HCT116 (cell line): ENCODE measurements around the gene ABHD16A. TPM values are rescaled to one million over a fixed set of nuclear protein-coding genes. Genes with fewer than 3 reads are reported as not detected.

ENCODE experiments used
- ATAC-seq: fragments of 200-7000 bp; cut with Tn5 transposase; 2 replicates; pipeline ENCODE4 v1.9.1; 2020; ENCODE audit warnings: mild to moderate bottlenecking, moderate library complexity
- BruUV-seq: library from RNA; stranded (reverse); fragments of 400-500 nt; replicated peaks from 2 replicates; lab custom pipeline; 2021; lab: Mats Ljungman, UMichigan
- CTCF ChIA-PET: fragments of 300-600 bp; sonication (Branson Sonifier 250); formaldehyde crosslinking; loops from one replicate; lab custom pipeline; 2021; ENCODE audit warnings: antibody characterized with exemption; lab: Charles Lee
- POLR2A ChIA-PET: fragments of 300-600, 350-600 bp; sonication (Branson Sonifier 250); formaldehyde crosslinking; loops from one replicate; lab custom pipeline; 2021; ENCODE audit warnings: antibody characterized with exemption; lab: Charles Lee
- RAD21 ChIA-PET, 2 experiments: fragments of 300-600 bp; sonication (Branson Sonifier 250); formaldehyde crosslinking; loops; one replicate each; lab custom pipeline; 2023; ENCODE audit warnings: low total read pairs in 2 of 2; ENCODE audit not compliant: uncharacterized antibody in 2 of 2, unreplicated experiment in 2 of 2, low non-redundant PET in 1 of 2; lab: Charles Lee
- DNase-seq: peaks from one replicate; pipeline ENCODE4 v3.0.0-alpha.2; 2010; ENCODE audit warnings: low read depth, low spot score
- H2AFZ ChIP-seq: fragments of 200-600 bp; shearing (Covaris generic), sonication (generic); 2 replicates; pipeline ENCODE4 v1.6.1; 2017; ENCODE audit warnings: low read depth, mixed run types, mixed read lengths, antibody characterized with exemption, low read length; ENCODE audit not compliant: poor library complexity, severe bottlenecking
- H3K27ac ChIP-seq: 2 replicates; pipeline ENCODE4 v1.5.1; 2012; ENCODE audit warnings: low read depth, low read length
- H3K27me3 ChIP-seq: fragments of 200-600 bp; sonication (generic); 2 replicates; pipeline ENCODE4 v1.6.1; 2016; ENCODE audit warnings: mixed run types, low read length, mixed read lengths; ENCODE audit not compliant: insufficient read depth
- H3K36me3 ChIP-seq, 2 experiments: fragments of 200-500 bp in 1 of 2; fragments of 200-600 bp in 1 of 2; sonication (Bioruptor generic) in 1 of 2; sonication (generic) in 1 of 2; 2 replicates each; pipeline versions ENCODE4 v1.5.1 to v1.6.1; 2014 to 2016; ENCODE audit warnings: low read length in 2 of 2, inconsistent platforms in 1 of 2, mixed read lengths in 1 of 2, mixed run types in 1 of 2; ENCODE audit not compliant: insufficient read depth in 2 of 2, control insufficient read depth in 1 of 2
- H3K4me1 ChIP-seq, 2 experiments: fragments of 200-600 bp in 1 of 2; sonication (generic) in 1 of 2; 2 replicates each; pipeline versions ENCODE4 v1.5.1 to v1.6.1; 2012 to 2017; ENCODE audit warnings: low read length in 2 of 2, inconsistent platforms in 1 of 2, mild to moderate bottlenecking in 1 of 2, mixed read lengths in 1 of 2, mixed run types in 1 of 2, moderate library complexity in 1 of 2; ENCODE audit not compliant: insufficient read depth in 2 of 2, control insufficient read depth in 1 of 2
- H3K4me2 ChIP-seq: fragments of 200-600 bp; sonication (generic); 2 replicates; pipeline ENCODE4 v1.6.1; 2017; ENCODE audit warnings: mixed run types, low read length, mixed read lengths
- H3K4me3 ChIP-seq, 2 experiments: fragments of 200-600 bp in 1 of 2; sonication (generic) in 1 of 2; replicated peaks in 1 of 2; 2 replicates each; pipeline ENCODE4 v1.5.1; 2011 to 2016; ENCODE audit warnings: low read length in 2 of 2, control low read depth in 1 of 2, low read depth in 1 of 2, mild to moderate bottlenecking in 1 of 2, mixed read lengths in 1 of 2, mixed run types in 1 of 2
- H3K79me2 ChIP-seq: fragments of 200-600 bp; sonication (generic); 2 replicates; pipeline ENCODE4 v1.6.1; 2017; ENCODE audit warnings: mild to moderate bottlenecking, mixed run types, low read length, moderate library complexity, mixed read lengths; ENCODE audit not compliant: insufficient read depth
- H3K9ac ChIP-seq: fragments of 200-600 bp; sonication (generic); 2 replicates; pipeline ENCODE4 v1.6.1; 2016; ENCODE audit warnings: low read length, mixed read lengths
- H3K9me2 ChIP-seq: fragments of 200-600 bp; sonication (generic), shearing (Covaris generic); 2 replicates; pipeline ENCODE4 v1.6.1; 2017; ENCODE audit warnings: mixed run types, mild to moderate bottlenecking, moderate library complexity; ENCODE audit not compliant: insufficient read depth
- H3K9me3 ChIP-seq, 2 experiments: fragments of 200-500 bp in 1 of 2; fragments of 200-600 bp in 1 of 2; sonication (Bioruptor generic) in 1 of 2; sonication (generic) in 1 of 2; 2 replicates each; pipeline ENCODE4 v1.6.1; 2014 to 2017; ENCODE audit warnings: low read length in 2 of 2, mixed read lengths in 2 of 2, inconsistent platforms in 1 of 2, low read depth in 1 of 2, mild to moderate bottlenecking in 1 of 2, mixed run types in 1 of 2, moderate library complexity in 1 of 2; ENCODE audit not compliant: control insufficient read depth in 1 of 2, insufficient read depth in 1 of 2
- H4K20me1 ChIP-seq: fragments of 200-600 bp; sonication (generic), shearing (Covaris generic); 2 replicates; pipeline ENCODE4 v1.6.1; 2017; ENCODE audit warnings: mixed run types, mild to moderate bottlenecking, moderate library complexity; ENCODE audit not compliant: insufficient read depth
- CBX3 ChIP-seq: IDR thresholded peaks from 2 replicates; pipeline ENCODE4 v1.6.1; 2012; ENCODE audit warnings: low read depth
- CEBPB ChIP-seq: IDR thresholded peaks from 2 replicates; pipeline ENCODE4 v1.6.1; 2012; ENCODE audit warnings: low read depth
- EGR1 ChIP-seq: IDR thresholded peaks from 2 replicates; pipeline ENCODE4 v1.6.1; 2012; ENCODE audit warnings: low read depth
- EZH2 ChIP-seq: fragments of 200-600 bp; sonication (generic); IDR thresholded peaks from 2 replicates; pipeline ENCODE4 v1.6.1; 2017; ENCODE audit warnings: antibody characterized with exemption, mixed run types
- EZH2phosphoT487 ChIP-seq: fragments of 200-600 bp; IDR thresholded peaks from 2 replicates; pipeline ENCODE4 v1.6.1; 2018; ENCODE audit warnings: antibody characterized with exemption, borderline replicate concordance
- MAX ChIP-seq: IDR thresholded peaks from 2 replicates; pipeline ENCODE4 v1.6.1; 2012
- POLR2AphosphoS5 ChIP-seq: IDR thresholded peaks from 2 replicates; pipeline ENCODE4 v1.6.1; 2011; ENCODE audit warnings: mild to moderate bottlenecking, low read depth, low read length, moderate library complexity
- REST ChIP-seq: IDR thresholded peaks from 2 replicates; pipeline ENCODE4 v1.6.1; 2012; ENCODE audit warnings: low read depth
- SIN3A ChIP-seq: IDR thresholded peaks from 2 replicates; pipeline ENCODE4 v1.6.1; 2012; ENCODE audit warnings: low read depth
- YY1 ChIP-seq: IDR thresholded peaks from 2 replicates; pipeline ENCODE4 v1.6.1; 2011; ENCODE audit warnings: low read length, low read depth, moderate library complexity, mild to moderate bottlenecking; ENCODE audit not compliant: insufficient replicate concordance; ENCODE audit errors: extremely low read depth
- ZFX ChIP-seq: fragments of 450-650 bp; IDR thresholded peaks from 2 replicates; pipeline ENCODE4 v1.6.1; 2017
- intact Hi-C: fragments of 100-400 bp; cut with micrococcal nuclease; formaldehyde crosslinking; loops from 2 replicates; pipeline ENCODE4 v1.10.0; 2022
- total RNA-seq: library from RNA; stranded (reverse); gene quantifications from one replicate; pipeline ENCODE4 v1.2.1, GENCODE V29; 2021; ENCODE audit not compliant: unreplicated experiment

The ABHD16A gene
- total RNA-seq, 1 experiment from 2014 or later: 32.4 TPM

- no peak for DNase-seq
- H4K20me1 ChIP-seq: no peaks in the 10 kb centered on the region
- peaks cover 11 to 16% of the 10 kb centered on the region in 2 experiments for H3K4me1 ChIP-seq
- H3K9ac ChIP-seq: no peak overlapping the region
- H3K36me3 ChIP-seq: peaks cover 7 to 25% of the 10 kb centered on the region in 2 experiments; a peak in 2 of 4 replicates
- H3K4me3 ChIP-seq: no peak overlapping the region
- CTCF ChIA-PET: no interaction called here
- intact Hi-C loops: no loop called here
- no peaks in the 10 kb centered on the region for H3K9me3 ChIP-seq
- no TSS peak for BruUV-seq
- H2AFZ ChIP-seq: no peak overlapping the region
- no peak for ATAC-seq
- POLR2A ChIA-PET: no interaction called here
- no peak for TF ChIP-seq CBX3
- TF ChIP-seq YY1: no peak
- TF ChIP-seq EZH2phosphoT487: no peak
- TF ChIP-seq, all 23 proteins: peak for 0
- Histone ChIP-seq H3K79me2 (no peaks in the 10 kb centered on the region), H3K27me3 (no peaks in the 10 kb centered on the region), H3K9me2 (no peaks in the 10 kb centered on the region), H3K27ac (no peak overlapping the region), H3K4me2 (no peak overlapping the region)
- RAD21 ChIA-PET: no interaction called here
Observed at GRCh38 chr6:31687321-31687720, 15.8 kb downstream of the ABHD16A start.

- no TSS peak for BruUV-seq
- Histone ChIP-seq H3K4me2 (no peak overlapping the region), H3K79me2 (no peaks in the 10 kb centered on the region), H2AFZ (no peak overlapping the region), H3K9me2 (no peaks in the 10 kb centered on the region), H3K9ac (no peak overlapping the region), H3K27me3 (no peaks in the 10 kb centered on the region), H3K4me3 (no peak overlapping the region)
- ATAC-seq (no peak), DNase-seq (no peak)
- TF ChIP-seq POLR2AphosphoS5 (no peak), REST (no peak), EGR1 (no peak), ZFX (no peak), MAX (no peak), CEBPB (no peak), SIN3A (no peak), EZH2 (no peak), YY1 (no peak)
- TF ChIP-seq, all 23 proteins: peak for 0
- peaks cover 14 to 21% of the 10 kb centered on the region in 2 experiments for H3K4me1 ChIP-seq
- no peaks in the 10 kb centered on the region for H4K20me1 ChIP-seq
- CTCF ChIA-PET: no interaction called here
- no peaks in the 10 kb centered on the region for H3K9me3 ChIP-seq
- no peak overlapping the region for H3K27ac ChIP-seq
- intact Hi-C loops: no loop called here
- RAD21 ChIA-PET: no interaction called here
- POLR2A ChIA-PET: no interaction called here
- H3K36me3 ChIP-seq: peaks cover 7 to 25% of the 10 kb centered on the region in 2 experiments; a peak in 2 of 4 replicates
Observed at GRCh38 chr6:31686483-31686882, 16.6 kb downstream of the ABHD16A start.
